NCI-H1694 treated with DMSO at 0.1 percent for 48 hours (cell line): ENCODE measurements around the gene HMGCR.
A peak's percentile ranks its signal among the peaks of the same experiment; 100 is the strongest.

Experiments
- DNase-seq: peaks from one replicate; lab custom pipeline; 2025; lab: John Stamatoyannopoulos, UW

HMGCR gene

DNA sequence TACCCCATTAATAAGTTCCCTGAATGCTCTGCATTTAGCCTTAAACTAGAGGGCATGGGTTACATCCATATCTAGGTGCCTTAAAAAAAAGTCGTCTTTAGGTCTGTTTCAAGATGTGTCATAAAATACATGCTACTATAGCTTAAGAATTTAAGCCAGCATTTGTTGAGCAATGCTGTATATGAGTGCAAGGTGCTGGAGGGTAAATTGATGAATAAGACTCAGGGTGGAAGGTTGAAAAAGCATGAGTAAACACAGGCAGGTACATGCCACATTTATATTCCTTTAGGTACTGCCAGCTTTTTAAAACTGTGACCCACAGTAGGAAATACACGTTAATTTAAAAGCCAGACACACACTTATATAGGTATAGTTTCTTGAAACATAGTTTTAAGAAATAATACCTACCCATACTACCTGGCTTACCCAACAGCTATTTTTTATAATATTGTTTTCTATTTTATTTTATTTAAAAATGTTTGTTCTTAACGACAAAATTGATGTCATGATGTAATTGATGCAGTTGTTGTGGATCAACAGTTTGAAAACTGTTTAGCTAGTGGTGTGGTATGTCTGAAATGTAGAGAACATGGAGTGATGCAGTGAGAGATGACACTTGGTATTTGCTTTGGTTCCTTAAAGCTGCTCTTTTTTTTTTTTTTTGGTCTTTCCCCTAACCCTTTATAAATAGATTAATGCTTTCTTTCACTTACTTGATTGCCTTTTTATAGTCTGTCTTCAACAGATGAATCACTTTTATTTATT, 3.9 kb downstream of the HMGCR start:
- no peak for DNase-seq

DNA sequence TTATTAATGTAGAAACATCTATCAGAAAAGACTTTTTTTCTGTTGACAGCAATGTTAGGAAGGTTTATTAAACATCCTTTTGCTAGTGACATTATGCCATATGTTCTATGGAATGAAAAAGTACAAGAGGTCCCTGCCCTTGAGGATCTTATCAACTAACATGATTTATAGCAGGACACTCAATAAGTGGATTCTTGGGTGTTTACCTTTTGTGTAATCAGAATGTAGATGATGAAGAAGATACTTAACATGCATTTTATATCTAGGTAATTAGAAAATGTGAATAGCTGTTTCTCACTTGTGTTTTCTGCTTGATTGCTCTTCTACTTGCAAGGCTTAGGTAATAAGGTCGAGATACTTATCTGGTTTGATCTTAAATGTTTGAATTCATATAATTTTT, 4.9 kb downstream of the HMGCR start:
- DNase-seq = no peak

DNA sequence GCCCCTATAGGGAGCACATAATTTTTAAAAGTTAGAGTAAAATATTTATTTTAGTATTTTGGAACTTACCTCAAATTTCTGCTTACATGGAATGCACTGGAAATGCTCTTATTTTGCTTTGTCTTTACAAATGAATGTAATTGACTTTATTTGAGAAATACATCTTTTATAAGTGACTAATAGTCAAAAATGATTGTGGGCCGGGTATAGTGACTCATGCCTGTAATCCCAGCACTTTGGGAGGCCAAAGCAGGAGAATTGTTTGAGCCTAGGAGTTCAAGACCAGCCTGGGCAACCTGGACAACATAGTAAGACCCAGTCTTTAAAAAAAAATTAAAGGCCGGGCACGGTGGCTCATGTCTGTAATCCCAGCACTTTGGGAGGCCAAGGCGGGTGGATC, 5.8 kb downstream of the HMGCR start:
- no peak for DNase-seq

DNA sequence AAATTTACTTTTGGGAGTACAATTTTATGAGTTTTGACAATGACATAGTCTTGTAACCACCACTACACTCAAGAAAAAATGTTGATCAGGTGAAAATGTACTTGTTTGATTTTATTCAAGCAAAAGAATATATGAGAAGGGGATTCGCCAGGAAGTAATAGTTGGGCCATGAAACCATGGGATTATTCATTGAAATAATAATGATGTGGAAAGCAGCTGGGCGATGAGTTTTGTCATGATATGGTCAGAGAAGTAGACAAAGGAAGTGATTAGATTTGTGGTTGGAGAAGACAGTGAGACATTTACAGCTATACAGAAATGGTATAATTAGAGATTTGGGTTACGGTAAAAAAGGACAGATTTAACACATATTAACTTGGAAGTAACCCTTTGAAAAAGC, 11.2 kb downstream of the HMGCR start:
- DNase-seq = no peak

DNA sequence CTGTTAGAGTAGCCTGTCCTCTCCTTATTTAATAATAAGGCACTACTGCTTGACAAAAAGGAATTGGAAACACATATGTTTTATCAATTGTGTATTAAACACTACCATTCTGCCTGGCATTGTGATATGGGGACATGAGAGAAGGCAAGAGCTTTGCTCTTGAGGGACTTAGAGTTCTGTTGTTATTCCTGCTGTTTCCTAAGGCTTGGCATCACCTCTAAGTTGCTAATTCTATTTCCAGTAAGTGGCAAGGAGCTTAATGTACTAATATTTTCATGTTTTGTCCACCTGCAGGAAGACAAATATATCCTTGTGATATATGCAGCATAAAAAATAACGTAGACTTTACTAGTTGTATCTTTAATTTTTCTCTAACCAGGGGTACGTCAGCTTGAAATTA, 12.6 kb downstream of the HMGCR start:
- no peak for DNase-seq

DNA sequence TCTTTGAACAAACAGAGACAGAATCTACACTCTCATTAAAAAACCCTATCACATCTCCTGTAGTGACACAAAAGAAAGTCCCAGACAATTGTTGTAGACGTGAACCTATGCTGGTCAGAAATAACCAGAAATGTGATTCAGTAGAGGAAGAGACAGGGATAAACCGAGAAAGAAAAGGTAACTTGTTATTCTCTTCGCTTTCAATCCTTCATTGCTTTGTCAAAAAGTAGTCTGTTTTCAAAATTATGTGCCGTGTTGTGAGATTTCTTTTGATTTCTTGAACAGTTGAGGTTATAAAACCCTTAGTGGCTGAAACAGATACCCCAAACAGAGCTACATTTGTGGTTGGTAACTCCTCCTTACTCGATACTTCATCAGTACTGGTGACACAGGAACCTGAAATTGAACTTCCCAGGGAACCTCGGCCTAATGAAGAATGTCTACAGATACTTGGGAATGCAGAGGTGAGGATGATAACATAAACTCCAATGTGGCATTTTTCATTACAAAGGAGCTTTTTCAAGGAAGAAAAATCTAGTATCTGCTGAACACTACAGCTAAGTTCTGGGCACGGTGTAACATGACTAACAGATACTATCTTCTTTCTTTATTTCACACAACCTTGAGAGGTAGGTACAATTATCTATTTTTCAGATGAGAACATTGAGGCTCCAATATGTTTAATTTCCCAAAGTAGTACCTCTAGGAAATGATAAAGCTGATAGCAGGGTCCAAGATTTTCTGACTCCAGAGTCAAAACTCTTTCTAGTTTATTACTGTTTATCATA, 14.3 kb downstream of the HMGCR start:
- no peak for DNase-seq

DNA sequence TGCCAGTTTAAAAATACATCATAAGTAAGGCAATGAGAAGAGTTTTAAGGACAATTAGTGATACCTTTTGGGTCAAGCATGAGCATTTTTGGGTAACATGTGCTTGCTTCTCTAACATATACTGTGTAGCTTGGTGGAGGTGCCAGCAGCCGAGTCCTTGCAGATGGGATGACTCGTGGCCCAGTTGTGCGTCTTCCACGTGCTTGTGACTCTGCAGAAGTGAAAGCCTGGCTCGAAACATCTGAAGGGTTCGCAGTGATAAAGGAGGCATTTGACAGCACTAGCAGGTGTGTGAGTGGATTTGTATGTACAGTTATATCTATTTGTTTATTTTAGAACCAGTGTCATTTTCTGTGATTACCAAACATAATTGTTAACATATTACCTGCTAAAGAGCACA, 18.2 kb downstream of the HMGCR start:
- no peak for DNase-seq

DNA sequence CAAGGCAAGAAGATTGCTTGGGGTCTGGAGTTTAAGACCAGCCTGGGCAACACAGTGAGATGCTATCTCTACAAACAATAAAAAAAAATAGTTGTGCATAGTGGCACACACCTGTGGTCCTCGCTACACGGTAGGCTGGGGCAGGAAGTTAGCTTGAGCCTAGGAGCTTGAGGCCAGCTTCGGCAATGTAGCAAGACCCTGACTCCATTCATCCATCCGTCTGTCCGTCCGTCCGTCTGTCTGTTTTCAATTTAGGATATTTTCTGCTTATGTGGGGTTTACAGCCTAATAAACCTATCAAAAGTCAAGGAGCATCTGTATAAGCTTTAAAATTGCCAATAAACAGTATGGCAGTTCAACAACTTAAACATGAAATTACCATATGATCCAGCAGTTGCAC, 19.7 kb downstream of the HMGCR start:
- DNase-seq = no peak

DNA sequence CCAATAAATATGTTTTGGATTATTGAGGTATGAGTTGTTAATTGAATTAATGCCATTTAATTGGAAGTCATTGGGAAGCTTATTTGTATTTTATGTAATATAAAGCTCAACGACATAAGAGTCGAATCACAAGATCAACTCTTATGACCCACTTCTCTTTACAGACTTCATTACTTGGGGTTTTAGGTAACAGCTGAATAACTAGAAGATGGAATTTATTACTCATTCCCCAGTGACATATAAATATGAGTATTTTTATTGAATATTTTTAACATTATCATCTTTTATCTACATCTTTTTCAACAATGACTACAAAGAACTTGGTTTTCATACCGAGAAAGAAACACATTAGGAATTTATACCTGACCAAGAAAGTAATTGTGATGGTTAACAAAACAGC, 21.1 kb downstream of the HMGCR start:
- DNase-seq = no peak

DNA sequence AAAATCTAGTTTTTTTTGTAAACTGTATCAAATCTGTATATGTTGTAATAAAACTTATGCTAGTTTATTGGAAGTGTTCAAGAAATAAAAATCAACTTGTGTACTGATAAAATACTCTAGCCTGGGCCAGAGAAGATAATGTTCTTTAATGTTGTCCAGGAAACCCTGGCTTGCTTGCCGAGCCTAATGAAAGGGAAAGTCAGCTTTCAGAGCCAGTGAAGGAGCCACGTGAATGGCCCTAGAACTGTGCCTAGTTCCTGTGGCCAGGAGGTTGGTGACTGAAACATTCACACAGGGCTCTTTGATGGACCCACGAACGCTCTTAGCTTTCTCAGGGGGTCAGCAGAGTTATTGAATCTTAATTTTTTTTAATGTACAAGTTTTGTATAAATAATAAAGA, 24.3 kb downstream of the HMGCR start:
- no peak for DNase-seq

DNA sequence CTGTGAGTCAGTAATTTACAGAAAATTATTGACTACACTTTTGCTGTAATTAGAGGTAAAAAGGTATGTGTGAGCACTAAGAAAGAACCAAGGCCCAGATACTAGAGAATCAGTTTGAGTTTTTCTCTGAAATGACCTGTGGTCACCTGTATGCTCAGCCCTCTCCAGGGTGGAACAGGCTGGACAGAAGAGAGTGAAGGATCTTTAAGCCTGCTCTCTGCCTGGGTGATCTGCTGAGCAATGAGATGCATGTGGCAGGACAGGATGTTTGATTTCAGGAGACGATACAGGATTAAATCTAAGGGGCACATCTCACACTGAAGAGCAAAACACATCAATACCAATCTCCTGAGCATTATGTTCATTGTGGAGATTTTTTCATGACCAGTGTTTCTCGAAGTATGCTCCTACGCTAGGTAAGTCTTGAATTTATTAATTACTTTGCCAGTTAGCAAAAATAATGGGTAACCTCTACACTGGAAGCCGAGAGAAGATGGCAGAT, 25.5 kb downstream of the HMGCR start:
- no peak for DNase-seq

DNA sequence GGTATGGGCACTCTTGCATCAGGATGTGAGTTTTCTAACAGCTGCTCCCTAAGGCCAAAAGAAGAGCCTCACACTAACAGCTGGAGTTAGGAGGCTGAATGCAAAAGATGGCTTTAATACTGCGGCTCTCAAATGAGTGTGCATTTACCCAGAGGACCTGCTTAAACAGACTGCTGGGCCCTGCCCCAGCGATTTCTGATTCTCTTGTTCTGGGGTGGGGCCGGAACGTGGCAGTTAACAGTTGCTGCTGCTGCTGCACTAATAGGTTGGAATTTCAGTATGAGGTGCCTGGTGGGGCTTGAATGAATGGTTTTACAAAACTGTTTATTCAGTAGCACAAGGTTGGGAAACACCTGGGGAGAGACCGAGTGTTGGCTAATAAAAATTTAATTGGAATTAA, 26.1 kb downstream of the HMGCR start:
- DNase-seq = no peak

DNA sequence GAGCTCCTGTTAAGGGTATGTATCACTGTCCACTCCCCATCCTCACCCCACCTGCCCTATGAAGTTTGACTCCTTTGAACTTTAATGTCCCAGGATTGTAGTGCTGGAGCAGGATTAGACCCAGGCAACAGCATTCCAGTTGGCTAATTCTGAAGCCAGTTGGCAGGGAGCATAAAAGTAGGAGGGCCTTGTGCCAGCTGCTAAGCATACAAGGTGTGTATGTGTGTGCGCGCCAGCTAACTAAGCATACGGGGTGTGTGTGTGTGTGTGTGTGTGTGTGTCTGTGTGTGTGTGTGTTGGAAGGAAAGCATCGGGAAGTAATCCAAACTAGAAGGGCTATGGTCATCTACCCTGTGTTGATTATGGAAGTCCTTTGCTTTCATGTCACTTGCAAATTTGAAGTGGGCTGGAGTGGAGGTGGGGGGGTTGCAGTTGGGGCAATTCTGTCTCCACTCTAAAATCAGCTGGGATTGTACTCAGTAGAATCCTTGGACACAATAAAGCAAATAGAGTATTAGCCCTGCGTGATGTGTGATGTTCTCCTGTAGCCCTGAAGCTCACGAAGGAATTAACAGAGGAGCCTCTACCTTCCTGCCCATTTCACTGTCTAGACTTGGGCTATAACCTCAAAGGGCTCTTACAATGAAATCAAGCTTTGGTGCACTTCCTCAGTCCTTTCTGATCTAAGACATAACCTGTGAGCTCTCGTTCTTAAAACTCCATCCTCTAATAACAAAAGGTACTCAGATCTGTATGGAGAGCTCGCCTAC, 26.9 kb downstream of the HMGCR start:
- peak; percentile 31 for DNase-seq

DNA sequence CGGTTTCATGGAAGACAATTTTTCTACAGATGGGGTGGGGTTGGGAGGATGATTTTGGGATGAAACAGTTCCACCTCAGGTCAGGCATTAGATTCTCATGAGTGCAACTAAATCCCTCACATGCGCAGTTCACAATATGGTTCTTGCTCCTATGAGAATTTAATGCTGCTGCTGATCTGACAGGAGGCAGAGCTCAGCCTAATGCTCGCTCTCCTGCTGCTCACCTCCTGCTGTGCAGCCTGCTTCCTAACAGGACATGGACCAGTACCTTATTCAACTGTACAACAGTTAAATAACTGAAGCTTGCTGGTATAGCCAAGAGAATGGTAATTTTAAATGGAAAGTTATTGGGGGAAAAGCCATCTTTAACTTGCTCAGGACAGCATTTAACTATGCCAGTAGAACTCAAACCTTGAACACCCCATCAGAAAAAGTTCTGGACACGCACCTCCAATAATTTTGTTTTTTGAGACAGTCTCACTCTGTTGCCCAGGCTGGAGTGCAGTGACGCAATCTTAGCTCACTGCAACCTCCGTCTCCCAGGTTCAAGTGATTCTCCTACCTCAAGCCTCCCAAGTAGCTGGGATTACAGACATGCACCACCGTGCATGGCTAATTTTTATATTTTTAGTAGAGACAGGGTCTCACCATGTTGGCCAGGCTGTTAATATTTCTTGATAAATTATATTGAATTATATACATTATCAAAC, 27.7 kb downstream of the HMGCR start:
- DNase-seq = no peak

DNA sequence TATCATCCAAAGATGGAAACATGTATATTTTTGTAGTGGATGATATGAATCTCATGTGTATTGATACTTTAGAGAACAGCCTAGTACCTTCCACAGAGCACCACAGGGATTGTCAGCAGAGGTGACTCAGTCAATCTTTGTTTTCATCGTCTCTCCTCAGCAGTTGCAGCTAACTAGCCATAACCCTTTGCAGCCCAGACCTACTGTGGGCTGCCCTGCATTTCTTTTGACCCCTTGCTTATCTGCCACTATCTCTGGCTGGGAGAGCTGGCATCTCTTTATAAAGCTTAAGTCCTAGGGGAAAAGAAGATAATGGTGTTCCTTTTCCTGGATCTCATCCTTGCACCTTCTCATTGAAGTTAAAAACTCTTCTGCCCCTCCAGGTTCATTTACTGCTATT, 28.7 kb downstream of the HMGCR start:
- DNase-seq = no peak

DNA sequence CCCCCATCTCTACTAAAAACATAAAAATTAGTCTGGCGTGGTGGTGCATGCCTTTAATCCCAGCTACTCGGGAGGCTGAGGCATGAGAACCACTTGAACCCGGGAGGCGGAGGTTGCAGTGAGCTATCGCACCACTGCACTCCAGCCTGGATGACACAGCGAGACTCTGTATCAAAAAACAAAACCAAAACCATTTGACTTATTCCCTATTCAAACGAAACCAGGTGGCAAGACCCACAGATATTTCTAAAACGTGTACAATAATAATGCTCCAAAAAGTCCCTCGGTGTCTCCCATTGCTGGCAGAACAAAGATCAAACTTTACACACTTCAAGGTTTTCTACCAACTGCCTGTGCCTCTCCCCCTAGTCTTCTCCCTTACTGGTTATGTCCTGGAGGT, 29.8 kb downstream of the HMGCR start:
- no peak for DNase-seq

DNA sequence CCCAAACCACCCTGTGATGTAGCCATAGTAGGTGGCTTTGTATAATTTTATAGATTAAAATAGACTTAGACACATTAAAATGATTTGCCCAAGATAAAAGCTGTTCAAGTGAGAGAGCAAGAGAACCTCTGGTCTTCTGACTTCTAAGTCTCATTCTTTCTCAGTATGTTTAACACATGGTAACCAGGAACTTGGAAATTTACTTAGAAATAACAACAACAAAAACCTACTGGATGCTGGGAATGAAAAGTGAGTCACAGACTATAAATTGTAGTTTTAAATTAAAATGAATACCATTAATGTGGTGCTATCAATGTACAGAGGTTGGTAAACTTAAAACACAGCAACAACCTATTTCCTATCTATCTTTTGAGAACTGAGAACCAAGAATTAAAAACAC, 30.4 kb downstream of the HMGCR start:
- DNase-seq = no peak

DNA sequence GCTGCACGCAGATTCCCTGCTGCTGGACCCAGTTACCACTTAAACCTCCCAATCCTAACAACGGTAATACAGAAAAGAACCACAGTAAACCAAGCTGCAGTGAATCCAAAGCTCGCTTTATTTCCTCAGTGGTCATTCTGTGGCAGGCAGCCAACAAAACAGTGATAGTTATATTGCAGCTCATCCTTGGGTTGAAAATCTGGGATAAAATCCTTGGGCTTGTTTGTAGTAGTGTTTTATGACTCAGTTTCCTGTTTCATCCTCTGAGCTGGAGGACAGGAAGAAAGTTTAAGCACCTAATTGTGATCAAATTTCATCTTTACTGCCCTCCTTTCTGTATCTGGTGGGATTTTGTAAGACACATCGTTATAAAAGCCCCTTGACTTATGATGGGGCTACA, 31.4 kb downstream of the HMGCR start:
- DNase-seq = no peak

DNA sequence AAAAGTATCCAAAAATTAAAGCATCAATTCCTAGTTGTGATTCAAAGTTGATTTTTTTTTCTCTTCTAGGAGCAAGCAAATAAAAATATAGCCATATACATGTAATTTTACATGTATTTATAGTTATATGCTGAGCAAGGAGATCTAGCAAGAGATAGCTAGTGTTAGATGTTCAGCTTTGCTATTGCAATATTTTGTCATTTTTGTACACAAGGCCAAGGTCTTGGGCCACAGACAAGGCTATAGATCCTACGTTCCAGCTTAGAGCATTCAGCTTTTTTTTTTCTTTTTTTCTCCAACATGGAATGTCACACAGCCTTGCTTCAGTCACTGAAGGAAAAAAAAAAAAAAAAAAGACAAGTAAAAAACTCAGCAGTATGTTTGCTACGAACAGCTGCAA, 36.8 kb downstream of the HMGCR start:
- no peak for DNase-seq

DNA sequence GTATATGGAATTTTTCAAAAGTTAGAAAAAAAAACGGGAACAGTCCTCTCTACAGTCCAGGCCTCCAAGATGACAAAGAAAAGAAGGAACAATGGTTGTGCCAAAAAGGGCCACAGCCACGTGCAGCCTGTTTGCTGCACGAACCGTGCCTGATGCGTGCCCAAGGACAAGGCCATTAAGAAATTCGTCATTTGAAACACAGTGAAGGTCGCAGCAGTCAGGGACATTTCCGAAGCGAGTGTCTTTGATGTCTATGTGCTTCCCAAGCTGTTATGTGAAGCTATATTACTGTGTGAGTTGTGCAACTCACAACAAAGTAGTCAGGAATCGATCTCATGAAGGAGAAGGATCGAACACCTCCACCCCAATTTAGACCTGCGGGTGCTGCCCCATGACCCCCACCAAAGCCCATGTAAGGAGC, 37.4 kb downstream of the HMGCR start:
- no peak for DNase-seq

DNA sequence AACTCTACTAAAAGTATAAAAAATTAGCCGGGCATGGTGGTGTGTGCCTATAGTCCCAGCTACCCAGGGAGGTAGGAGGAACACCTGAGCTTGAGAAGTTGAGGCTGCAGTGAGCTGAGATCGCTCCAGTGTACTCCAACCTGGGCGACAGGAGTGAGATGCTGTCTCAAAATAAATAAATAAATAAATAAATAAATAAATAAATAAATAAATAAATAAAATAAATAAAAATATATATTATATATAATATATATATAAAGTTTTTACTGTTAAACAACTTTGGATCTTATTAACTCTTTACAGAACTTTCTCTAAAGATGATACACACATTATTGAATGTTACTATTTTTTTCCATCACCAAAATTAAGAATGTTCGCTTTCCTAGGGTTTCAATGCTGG, 38.4 kb downstream of the HMGCR start:
- no peak for DNase-seq

DNA sequence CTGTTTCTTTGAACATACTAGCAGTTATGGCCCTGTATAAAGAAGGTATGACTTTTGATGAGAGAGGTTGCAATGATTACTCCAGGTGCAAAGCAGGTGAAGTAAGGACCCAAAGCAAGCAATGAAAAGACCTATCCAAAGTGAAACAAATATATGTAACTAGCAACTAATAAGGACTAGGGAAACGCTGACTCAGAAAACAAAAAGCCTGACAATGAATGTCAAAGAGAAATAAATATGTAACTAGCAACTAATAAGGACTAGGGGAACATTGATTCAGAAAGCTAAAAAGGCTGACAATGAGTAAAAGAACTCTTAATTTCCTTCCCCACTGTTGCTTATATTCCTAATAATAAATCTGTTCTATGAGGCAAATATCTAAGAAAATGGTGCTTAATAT, 43.1 kb downstream of the HMGCR start:
- DNase-seq = no peak
